ENCODE measurements around the gene IRF3.

DNA sequence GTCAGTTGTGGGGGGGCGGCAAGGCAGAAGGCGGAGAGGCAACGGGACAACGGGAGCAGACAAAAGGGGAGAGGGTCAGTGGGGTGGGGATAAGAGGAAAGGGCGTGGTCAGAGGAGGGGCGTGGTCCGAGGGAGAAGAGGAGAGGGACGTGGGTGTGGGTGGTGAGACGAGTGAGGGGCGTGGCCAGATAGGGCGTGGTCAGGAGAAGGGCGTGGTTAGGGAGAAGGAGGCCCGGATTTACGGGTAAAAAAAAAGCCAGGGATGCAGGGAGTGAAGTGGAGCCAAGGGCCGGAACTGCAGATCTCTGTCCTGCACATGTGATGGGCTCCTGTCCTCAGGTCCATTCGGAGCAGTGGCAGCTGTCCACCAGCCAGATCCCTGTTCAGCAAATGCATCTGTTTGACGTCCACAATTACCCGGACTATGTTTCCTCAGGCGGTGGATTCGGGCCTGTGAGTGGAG, 46.8 kb upstream of the IRF3 start:
- TF ChIP-seq CHD1 (IDR thresholded peaks at IDR 0.05; ENCODE audit: low read depth, low read length) = no peak
- no peak for TF ChIP-seq BHLHE40 (IDR thresholded peaks at IDR 0.05; ENCODE audit: low read depth, low read length)
- TF ChIP-seq CTCF (conservative IDR thresholded peaks at IDR 0.05; ENCODE audit: low read depth, low read length) = no peak
- no peak for TF ChIP-seq MAZ (IDR thresholded peaks at IDR 0.05; ENCODE audit: borderline replicate concordance, low read depth, low read length)
- TF ChIP-seq RFX5 (IDR thresholded peaks at IDR 0.05; ENCODE audit: low read depth, low read length) = no peak
- no peak for TF ChIP-seq CEBPB (IDR thresholded peaks at IDR 0.05; ENCODE audit: low read depth, low read length)
- no peak for TF ChIP-seq ELK1 (IDR thresholded peaks at IDR 0.05; ENCODE audit: borderline replicate concordance, low read depth, low read length)
- no peak for TF ChIP-seq MXI1 (IDR thresholded peaks at IDR 0.05; ENCODE audit: borderline replicate concordance, low read depth, low read length)
- TF ChIP-seq RCOR1 (IDR thresholded peaks at IDR 0.05; ENCODE audit: insufficient replicate concordance, low read length) = no peak
- TF ChIP-seq POLR2A (IDR thresholded peaks at IDR 0.05; ENCODE audit: low read depth, low read length) = no peak
- TF ChIP-seq RAD21 (IDR thresholded peaks at IDR 0.05; ENCODE audit: low read length) = no peak
- no peak for TF ChIP-seq NFE2L2 (IDR thresholded peaks at IDR 0.05; ENCODE audit: low read depth, low read length)

All from IMR-90 (cell line).